GM23338 (cell line): ENCODE measurements around the gene SERPINA1. TPM values are rescaled to one million over a fixed set of nuclear protein-coding genes. Genes with fewer than 3 reads are reported as not detected.
A peak's percentile ranks its signal among the peaks of the same experiment; 100 is the strongest.

Source experiments
- ATAC-seq: fragments of 200-7000 bp; cut with Tn5 transposase; 3 replicates; pipeline ENCODE4 v1.9.1; 2020
- DNase-seq: peaks from one replicate; pipeline ENCODE4 v3.0.0-alpha.2; 2015; ENCODE audit warnings: low spot score
- H2AFZ ChIP-seq: fragments of 200-600 bp; sonication (generic); 2 replicates; pipeline ENCODE4 v1.8.0; 2016; ENCODE audit warnings: antibody characterized with exemption, mild to moderate bottlenecking, moderate library complexity
- H3F3A ChIP-seq: fragments of 200-600 bp; sonication (generic); replicated peaks from 2 replicates; pipeline ENCODE4 v1.8.0; 2017; ENCODE audit warnings: antibody characterized with exemption, mixed run types, low read depth
- H3K27ac ChIP-seq: fragments of 200-600 bp; sonication (generic); 2 replicates; pipeline ENCODE4 v1.6.1; 2016; ENCODE audit warnings: low read depth
- H3K27me3 ChIP-seq: fragments of 200-600 bp; sonication (generic); 2 replicates; pipeline ENCODE4 v1.8.0; 2016; ENCODE audit warnings: mild to moderate bottlenecking, mixed run types, moderate library complexity; ENCODE audit not compliant: insufficient read depth
- H3K36me3 ChIP-seq: fragments of 200-600 bp; sonication (generic); 2 replicates; pipeline ENCODE4 v1.8.0; 2016; ENCODE audit warnings: mild to moderate bottlenecking; ENCODE audit not compliant: insufficient read depth
- H3K4me1 ChIP-seq: fragments of 200-600 bp; sonication (generic); 2 replicates; pipeline ENCODE4 v1.8.0; 2016; ENCODE audit warnings: mild to moderate bottlenecking, moderate library complexity; ENCODE audit not compliant: insufficient read depth
- H3K4me2 ChIP-seq: fragments of 200-600 bp; sonication (generic); 2 replicates; pipeline ENCODE4 v1.7.1; 2017; ENCODE audit warnings: mixed run types
- H3K4me3 ChIP-seq: fragments of 200-600 bp; sonication (generic); 2 replicates; pipeline ENCODE4 v1.6.1; 2016; ENCODE audit warnings: mixed run types
- H3K79me2 ChIP-seq: fragments of 200-600 bp; sonication (generic); replicated peaks from 2 replicates; pipeline ENCODE4 v1.8.0; 2017; ENCODE audit warnings: mild to moderate bottlenecking; ENCODE audit not compliant: insufficient read depth
- H3K9me2 ChIP-seq: fragments of 200-600 bp; sonication (generic); 2 replicates; pipeline ENCODE4 v1.8.0; 2017; ENCODE audit not compliant: insufficient read depth
- H4K20me1 ChIP-seq: fragments of 200-600 bp; sonication (generic); replicated peaks from 2 replicates; pipeline ENCODE4 v1.8.0; 2017; ENCODE audit warnings: mild to moderate bottlenecking; ENCODE audit not compliant: insufficient read depth
- H3K27ac Mint-ChIP-seq: 2 replicates; pipeline ENCODE4 v1.8.0; 2020; ENCODE audit warnings: inconsistent platforms, mild to moderate bottlenecking, moderate library complexity, mixed read lengths
- H3K27me3 Mint-ChIP-seq: 3 replicates; pipeline ENCODE4 v1.8.0; 2022; ENCODE audit warnings: low read depth, mild to moderate bottlenecking, moderate library complexity, mixed read lengths, inconsistent platforms; ENCODE audit not compliant: insufficient read depth, poor library complexity
- H3K36me3 Mint-ChIP-seq: 3 replicates; pipeline ENCODE4 v1.8.0; 2021; ENCODE audit warnings: low read depth, mild to moderate bottlenecking, inconsistent platforms, moderate library complexity, mixed read lengths
- H3K4me1 Mint-ChIP-seq: 3 replicates; pipeline ENCODE4 v1.8.0; 2020; ENCODE audit warnings: mild to moderate bottlenecking, inconsistent platforms, mixed read lengths
- H3K4me3 Mint-ChIP-seq: 3 replicates; pipeline ENCODE4 v1.8.0; 2021; ENCODE audit warnings: moderate library complexity, mild to moderate bottlenecking, inconsistent platforms, mixed read lengths
- H3K9me3 Mint-ChIP-seq: 3 replicates; pipeline ENCODE4 v1.8.0; 2020; ENCODE audit warnings: moderate library complexity, mild to moderate bottlenecking, inconsistent platforms, mixed read lengths
- CREB1 ChIP-seq: fragments of 250-450 bp; sonication (Bioruptor Pico); IDR thresholded peaks from 2 replicates; pipeline ENCODE4 v1.5.0; 2020; ENCODE audit warnings: low read depth, mild to moderate bottlenecking, moderate library complexity
- EZH2 ChIP-seq: fragments of 200-600 bp; sonication (generic); IDR thresholded peaks from one replicate; pipeline ENCODE4 v1.8.0; 2017; ENCODE audit warnings: antibody characterized with exemption, mild to moderate bottlenecking, low read depth; ENCODE audit not compliant: unreplicated experiment
- EZH2phosphoT487 ChIP-seq: fragments of 200-600 bp; sonication (generic); IDR thresholded peaks from one replicate; pipeline ENCODE4 v1.8.1; 2018; ENCODE audit warnings: antibody characterized with exemption; ENCODE audit not compliant: unreplicated experiment
- JUNB ChIP-seq: IDR thresholded peaks from one replicate; pipeline ENCODE4 v1.6.1; 2016; ENCODE audit warnings: antibody characterized with exemption; ENCODE audit not compliant: unreplicated experiment
- NANOG ChIP-seq: IDR thresholded peaks from 2 replicates; pipeline ENCODE4 v1.6.1; 2016; ENCODE audit warnings: antibody characterized with exemption, borderline replicate concordance
- POLR2AphosphoS5 ChIP-seq: IDR thresholded peaks from 2 replicates; pipeline ENCODE4 v1.6.1; 2016; ENCODE audit warnings: antibody characterized with exemption, low read depth
- STAT1 ChIP-seq: IDR thresholded peaks from one replicate; pipeline ENCODE4 v1.6.1; 2016; ENCODE audit warnings: antibody characterized with exemption; ENCODE audit not compliant: unreplicated experiment
- ZNF114 ChIP-seq: fragments of 250-450 bp; sonication (Bioruptor Pico); IDR thresholded peaks from 2 replicates; pipeline ENCODE4 v1.5.0; 2020; ENCODE audit warnings: mild to moderate bottlenecking, moderate library complexity
- ZNF331 ChIP-seq: fragments of 250-450 bp; sonication (Bioruptor Pico); IDR thresholded peaks from 2 replicates; pipeline ENCODE4 v1.5.0; 2020; ENCODE audit warnings: low read depth, mild to moderate bottlenecking, moderate library complexity
- polyA plus RNA-seq: library from polyadenylated mRNA; unstranded; fragments of >200 nt; fragmentation: Nextera tagmentation; extraction: Ambion mirVana; gene quantifications from 2 replicates; pipeline ENCODE4 v1.2.1, GENCODE V29; 2016
- total RNA-seq: library from RNA; depleted of rRNA; stranded (reverse); fragments of >200 nt; shearing (Covaris generic); gene quantifications from 2 replicates; pipeline ENCODE4 v1.2.3, GENCODE V29; 2014
- TF ChIP-seq, protein P1 (sequence below): IDR thresholded peaks from 2 replicates; pipeline ENCODE4 v1.6.1; 2016; ENCODE audit warnings: antibody characterized with exemption
- TF ChIP-seq, protein P2 (sequence below): IDR thresholded peaks from one replicate; pipeline ENCODE4 v1.6.1; 2018; ENCODE audit warnings: antibody characterized with exemption; ENCODE audit not compliant: unreplicated experiment
- TF ChIP-seq, protein P3 (sequence below): fragments of 250-450 bp; sonication (Bioruptor Pico); IDR thresholded peaks from 2 replicates; pipeline ENCODE4 v1.5.0; 2020; ENCODE audit warnings: mild to moderate bottlenecking, moderate library complexity
- TF ChIP-seq, protein P4 (sequence below), 2 experiments: fragments of 200-600 bp in 1 of 2; sonication (generic) in 1 of 2; conservative IDR thresholded peaks; 2 replicates each; pipeline versions ENCODE4 v1.5.1 to v1.6.1; 2016 to 2017; ENCODE audit warnings: antibody characterized with exemption in 2 of 2, low read depth in 2 of 2, mild to moderate bottlenecking in 2 of 2, moderate library complexity in 1 of 2

Gene SERPINA1
- total and polyA plus RNA-seq, 2 experiments from 2014 or later: not detected

DNA sequence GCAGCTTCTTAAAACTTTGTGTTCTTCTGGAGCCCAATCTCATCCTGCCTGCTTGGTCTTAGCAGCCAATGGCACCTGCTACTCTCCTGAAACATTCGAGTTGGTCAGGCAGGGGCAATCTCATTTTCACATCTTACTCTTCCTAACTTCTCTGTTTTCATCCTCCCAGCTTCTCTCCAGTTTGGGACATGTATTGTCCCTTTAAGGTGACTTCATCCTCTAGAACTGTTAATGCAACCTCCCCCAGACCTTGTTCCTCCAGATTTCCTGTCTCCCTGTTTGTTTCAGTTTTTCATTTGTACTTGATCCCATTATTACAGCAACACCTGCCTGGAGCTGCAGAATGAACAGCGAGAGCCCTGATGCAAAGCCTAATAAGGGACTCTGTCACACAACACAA, 32.9 kb upstream of the SERPINA1 start:
- Mint-ChIP-seq H3K4me1 (peaks cover 2% of the 10 kb centered on the region; the same call in 2 of the 3 replicates), H3K27ac (no peak overlapping the region), H3K36me3 (peaks cover 13% of the 10 kb centered on the region; the same call in 2 of the 3 replicates), H3K9me3 (peaks cover 25% of the 10 kb centered on the region), H3K4me3 (no peak overlapping the region), H3K27me3 (peaks cover 2% of the 10 kb centered on the region)
- Histone ChIP-seq H3K4me2 (no peak overlapping the region), H3K4me1 (no peaks in the 10 kb centered on the region), H3K4me3 (no peak overlapping the region), H3K27me3 (no peaks in the 10 kb centered on the region), H3K36me3 (no peaks in the 10 kb centered on the region), H3F3A (no peaks in the 10 kb centered on the region), H4K20me1 (no peaks in the 10 kb centered on the region), H3K27ac (no peak overlapping the region), H3K9me2 (0 out of 2 replicates have a peak, but pooled peaks cover 2% of the 10 kb centered on the region), H2AFZ (peak overlapping the region; percentile 47; the same call in 1 of the 2 replicates), H3K79me2 (no peaks in the 10 kb centered on the region)
- ATAC-seq: no peak
- DNase-seq: no peak
- TF ChIP-seq CREB1 (CRISPR knock-in tag) (no peak), NANOG (no peak), ZNF114 (CRISPR knock-in tag) (no peak), JUNB (no peak), EZH2 (no peak), STAT1 (no peak), POLR2AphosphoS5 (no peak), ZNF331 (CRISPR knock-in tag) (no peak), EZH2phosphoT487 (no peak)
- TF ChIP-seq, protein P1, sequence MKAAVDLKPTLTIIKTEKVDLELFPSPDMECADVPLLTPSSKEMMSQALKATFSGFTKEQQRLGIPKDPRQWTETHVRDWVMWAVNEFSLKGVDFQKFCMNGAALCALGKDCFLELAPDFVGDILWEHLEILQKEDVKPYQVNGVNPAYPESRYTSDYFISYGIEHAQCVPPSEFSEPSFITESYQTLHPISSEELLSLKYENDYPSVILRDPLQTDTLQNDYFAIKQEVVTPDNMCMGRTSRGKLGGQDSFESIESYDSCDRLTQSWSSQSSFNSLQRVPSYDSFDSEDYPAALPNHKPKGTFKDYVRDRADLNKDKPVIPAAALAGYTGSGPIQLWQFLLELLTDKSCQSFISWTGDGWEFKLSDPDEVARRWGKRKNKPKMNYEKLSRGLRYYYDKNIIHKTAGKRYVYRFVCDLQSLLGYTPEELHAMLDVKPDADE: no peak
- TF ChIP-seq, protein P2, sequence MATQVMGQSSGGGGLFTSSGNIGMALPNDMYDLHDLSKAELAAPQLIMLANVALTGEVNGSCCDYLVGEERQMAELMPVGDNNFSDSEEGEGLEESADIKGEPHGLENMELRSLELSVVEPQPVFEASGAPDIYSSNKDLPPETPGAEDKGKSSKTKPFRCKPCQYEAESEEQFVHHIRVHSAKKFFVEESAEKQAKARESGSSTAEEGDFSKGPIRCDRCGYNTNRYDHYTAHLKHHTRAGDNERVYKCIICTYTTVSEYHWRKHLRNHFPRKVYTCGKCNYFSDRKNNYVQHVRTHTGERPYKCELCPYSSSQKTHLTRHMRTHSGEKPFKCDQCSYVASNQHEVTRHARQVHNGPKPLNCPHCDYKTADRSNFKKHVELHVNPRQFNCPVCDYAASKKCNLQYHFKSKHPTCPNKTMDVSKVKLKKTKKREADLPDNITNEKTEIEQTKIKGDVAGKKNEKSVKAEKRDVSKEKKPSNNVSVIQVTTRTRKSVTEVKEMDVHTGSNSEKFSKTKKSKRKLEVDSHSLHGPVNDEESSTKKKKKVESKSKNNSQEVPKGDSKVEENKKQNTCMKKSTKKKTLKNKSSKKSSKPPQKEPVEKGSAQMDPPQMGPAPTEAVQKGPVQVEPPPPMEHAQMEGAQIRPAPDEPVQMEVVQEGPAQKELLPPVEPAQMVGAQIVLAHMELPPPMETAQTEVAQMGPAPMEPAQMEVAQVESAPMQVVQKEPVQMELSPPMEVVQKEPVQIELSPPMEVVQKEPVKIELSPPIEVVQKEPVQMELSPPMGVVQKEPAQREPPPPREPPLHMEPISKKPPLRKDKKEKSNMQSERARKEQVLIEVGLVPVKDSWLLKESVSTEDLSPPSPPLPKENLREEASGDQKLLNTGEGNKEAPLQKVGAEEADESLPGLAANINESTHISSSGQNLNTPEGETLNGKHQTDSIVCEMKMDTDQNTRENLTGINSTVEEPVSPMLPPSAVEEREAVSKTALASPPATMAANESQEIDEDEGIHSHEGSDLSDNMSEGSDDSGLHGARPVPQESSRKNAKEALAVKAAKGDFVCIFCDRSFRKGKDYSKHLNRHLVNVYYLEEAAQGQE: no peak
- TF ChIP-seq, protein P3, sequence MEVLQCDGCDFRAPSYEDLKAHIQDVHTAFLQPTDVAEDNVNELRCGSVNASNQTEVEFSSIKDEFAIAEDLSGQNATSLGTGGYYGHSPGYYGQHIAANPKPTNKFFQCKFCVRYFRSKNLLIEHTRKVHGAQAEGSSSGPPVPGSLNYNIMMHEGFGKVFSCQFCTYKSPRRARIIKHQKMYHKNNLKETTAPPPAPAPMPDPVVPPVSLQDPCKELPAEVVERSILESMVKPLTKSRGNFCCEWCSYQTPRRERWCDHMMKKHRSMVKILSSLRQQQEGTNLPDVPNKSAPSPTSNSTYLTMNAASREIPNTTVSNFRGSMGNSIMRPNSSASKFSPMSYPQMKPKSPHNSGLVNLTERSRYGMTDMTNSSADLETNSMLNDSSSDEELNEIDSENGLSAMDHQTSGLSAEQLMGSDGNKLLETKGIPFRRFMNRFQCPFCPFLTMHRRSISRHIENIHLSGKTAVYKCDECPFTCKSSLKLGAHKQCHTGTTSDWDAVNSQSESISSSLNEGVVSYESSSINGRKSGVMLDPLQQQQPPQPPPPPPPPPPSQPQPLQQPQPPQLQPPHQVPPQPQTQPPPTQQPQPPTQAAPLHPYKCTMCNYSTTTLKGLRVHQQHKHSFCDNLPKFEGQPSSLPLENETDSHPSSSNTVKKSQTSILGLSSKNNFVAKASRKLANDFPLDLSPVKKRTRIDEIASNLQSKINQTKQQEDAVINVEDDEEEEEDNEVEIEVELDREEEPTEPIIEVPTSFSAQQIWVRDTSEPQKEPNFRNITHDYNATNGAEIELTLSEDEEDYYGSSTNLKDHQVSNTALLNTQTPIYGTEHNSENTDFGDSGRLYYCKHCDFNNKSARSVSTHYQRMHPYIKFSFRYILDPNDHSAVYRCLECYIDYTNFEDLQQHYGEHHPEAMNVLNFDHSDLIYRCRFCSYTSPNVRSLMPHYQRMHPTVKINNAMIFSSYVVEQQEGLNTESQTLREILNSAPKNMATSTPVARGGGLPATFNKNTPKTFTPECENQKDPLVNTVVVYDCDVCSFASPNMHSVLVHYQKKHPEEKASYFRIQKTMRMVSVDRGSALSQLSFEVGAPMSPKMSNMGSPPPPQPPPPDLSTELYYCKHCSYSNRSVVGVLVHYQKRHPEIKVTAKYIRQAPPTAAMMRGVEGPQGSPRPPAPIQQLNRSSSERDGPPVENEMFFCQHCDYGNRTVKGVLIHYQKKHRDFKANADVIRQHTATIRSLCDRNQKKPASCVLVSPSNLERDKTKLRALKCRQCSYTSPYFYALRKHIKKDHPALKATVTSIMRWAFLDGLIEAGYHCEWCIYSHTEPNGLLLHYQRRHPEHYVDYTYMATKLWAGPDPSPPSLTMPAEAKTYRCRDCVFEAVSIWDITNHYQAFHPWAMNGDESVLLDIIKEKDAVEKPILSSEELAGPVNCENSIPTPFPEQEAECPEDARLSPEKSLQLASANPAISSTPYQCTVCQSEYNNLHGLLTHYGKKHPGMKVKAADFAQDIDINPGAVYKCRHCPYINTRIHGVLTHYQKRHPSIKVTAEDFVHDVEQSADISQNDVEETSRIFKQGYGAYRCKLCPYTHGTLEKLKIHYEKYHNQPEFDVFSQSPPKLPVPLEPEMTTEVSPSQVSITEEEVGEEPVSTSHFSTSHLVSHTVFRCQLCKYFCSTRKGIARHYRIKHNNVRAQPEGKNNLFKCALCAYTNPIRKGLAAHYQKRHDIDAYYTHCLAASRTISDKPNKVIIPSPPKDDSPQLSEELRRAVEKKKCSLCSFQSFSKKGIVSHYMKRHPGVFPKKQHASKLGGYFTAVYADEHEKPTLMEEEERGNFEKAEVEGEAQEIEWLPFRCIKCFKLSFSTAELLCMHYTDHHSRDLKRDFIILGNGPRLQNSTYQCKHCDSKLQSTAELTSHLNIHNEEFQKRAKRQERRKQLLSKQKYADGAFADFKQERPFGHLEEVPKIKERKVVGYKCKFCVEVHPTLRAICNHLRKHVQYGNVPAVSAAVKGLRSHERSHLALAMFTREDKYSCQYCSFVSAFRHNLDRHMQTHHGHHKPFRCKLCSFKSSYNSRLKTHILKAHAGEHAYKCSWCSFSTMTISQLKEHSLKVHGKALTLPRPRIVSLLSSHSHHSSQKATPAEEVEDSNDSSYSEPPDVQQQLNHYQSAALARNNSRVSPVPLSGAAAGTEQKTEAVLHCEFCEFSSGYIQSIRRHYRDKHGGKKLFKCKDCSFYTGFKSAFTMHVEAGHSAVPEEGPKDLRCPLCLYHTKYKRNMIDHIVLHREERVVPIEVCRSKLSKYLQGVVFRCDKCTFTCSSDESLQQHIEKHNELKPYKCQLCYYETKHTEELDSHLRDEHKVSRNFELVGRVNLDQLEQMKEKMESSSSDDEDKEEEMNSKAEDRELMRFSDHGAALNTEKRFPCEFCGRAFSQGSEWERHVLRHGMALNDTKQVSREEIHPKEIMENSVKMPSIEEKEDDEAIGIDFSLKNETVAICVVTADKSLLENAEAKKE (CRISPR knock-in tag): no peak
- TF ChIP-seq, protein P4, sequence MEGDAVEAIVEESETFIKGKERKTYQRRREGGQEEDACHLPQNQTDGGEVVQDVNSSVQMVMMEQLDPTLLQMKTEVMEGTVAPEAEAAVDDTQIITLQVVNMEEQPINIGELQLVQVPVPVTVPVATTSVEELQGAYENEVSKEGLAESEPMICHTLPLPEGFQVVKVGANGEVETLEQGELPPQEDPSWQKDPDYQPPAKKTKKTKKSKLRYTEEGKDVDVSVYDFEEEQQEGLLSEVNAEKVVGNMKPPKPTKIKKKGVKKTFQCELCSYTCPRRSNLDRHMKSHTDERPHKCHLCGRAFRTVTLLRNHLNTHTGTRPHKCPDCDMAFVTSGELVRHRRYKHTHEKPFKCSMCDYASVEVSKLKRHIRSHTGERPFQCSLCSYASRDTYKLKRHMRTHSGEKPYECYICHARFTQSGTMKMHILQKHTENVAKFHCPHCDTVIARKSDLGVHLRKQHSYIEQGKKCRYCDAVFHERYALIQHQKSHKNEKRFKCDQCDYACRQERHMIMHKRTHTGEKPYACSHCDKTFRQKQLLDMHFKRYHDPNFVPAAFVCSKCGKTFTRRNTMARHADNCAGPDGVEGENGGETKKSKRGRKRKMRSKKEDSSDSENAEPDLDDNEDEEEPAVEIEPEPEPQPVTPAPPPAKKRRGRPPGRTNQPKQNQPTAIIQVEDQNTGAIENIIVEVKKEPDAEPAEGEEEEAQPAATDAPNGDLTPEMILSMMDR (conservative IDR thresholded peaks at IDR 0.05; ENCODE audit: low read depth in 2 of 2): no peak
